ENCODE data around the gene SDK1.

The SDK1 gene

DNA sequence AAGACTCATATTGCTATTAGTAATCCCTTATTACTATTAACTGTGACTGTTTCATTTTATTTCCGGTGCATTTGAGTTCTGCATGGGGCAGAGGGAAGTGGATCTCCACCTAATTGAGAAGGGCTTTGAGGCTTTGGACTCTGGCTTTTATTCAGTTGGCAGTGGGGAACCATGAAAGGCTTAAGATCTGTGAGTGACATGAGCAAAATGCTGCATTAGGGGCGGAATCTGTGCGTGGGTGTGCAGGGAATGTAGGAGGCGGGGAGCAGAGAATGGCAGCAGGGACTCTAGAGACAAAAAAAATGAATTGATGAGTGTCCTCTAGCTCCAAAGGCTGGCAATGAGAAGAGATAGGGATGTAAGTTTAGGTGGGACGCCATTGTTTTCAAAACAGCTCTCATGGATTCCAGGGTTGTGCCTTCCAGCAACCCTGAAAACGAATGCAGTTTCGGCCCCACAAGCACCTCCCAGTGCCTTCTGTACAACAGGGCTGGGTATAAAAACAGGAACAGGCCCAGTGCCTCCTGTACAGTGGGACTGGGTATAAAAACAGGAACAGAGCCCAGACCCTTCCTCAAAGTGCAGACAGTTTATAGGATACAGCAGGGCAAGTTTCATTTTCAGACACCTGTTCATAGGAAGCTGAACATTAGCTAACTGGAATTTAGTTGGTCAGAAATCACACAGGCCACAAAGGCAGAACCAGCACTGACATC lies 717.7 kb downstream of the SDK1 start:
- no peak overlapping the region for H3K27ac ChIP-seq
- no peak overlapping the region for H3K4me3 ChIP-seq (ENCODE audit: low read depth, low read length)
- H3K27me3 ChIP-seq (ENCODE audit: insufficient read depth, low read depth, severe bottlenecking) = no peaks in the 10 kb centered on the region
- no peak for TF ChIP-seq CTCF (IDR thresholded peaks at IDR 0.05; ENCODE audit: low read depth, low read length)
- H3K9me3 ChIP-seq (ENCODE audit: severe bottlenecking) = peaks cover 8% of the 10 kb centered on the region
- DNase-seq = no peak
- no peaks in the 10 kb centered on the region for H3K36me3 ChIP-seq

GRCh38 chr7:4020086-4020485 lies 719.0 kb downstream of the SDK1 start:
- peaks cover 8% of the 10 kb centered on the region for H3K9me3 ChIP-seq (ENCODE audit: severe bottlenecking)
- DNase-seq = no peak
- no peaks in the 10 kb centered on the region for H3K27me3 ChIP-seq (ENCODE audit: insufficient read depth, low read depth, severe bottlenecking)
- H3K4me3 ChIP-seq (ENCODE audit: low read depth, low read length) = no peak overlapping the region
- no peaks in the 10 kb centered on the region for H3K36me3 ChIP-seq
- no peak for TF ChIP-seq CTCF (IDR thresholded peaks at IDR 0.05; ENCODE audit: low read depth, low read length)
- no peak overlapping the region for H3K27ac ChIP-seq

DNA sequence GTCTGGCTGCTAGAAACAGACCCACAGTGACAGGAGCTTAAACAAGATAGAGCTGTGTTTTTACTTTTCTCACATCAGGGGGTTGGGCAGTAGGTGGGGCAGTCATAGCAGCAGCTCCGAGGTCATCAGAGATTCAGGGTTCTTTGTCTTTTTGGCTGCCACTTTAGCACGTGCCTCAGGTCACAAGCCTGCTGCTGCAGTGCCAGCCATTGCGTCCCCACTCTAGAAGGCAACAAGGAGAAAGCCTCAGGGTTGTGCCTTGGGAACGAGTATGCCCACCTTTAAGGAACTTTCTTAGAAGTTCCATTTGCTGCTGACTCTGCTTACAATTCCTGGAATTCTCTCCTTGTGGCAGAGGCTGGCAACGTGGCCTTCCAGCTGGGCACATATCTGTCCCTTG lies 720.4 kb downstream of the SDK1 start:
- no peak for DNase-seq
- no peaks in the 10 kb centered on the region for H3K27me3 ChIP-seq (ENCODE audit: insufficient read depth, low read depth, severe bottlenecking)
- H3K27ac ChIP-seq = no peak overlapping the region
- no peaks in the 10 kb centered on the region for H3K36me3 ChIP-seq
- peaks cover 8% of the 10 kb centered on the region for H3K9me3 ChIP-seq (ENCODE audit: severe bottlenecking)
- H3K4me3 ChIP-seq (ENCODE audit: low read depth, low read length) = no peak overlapping the region
- no peak for TF ChIP-seq CTCF (IDR thresholded peaks at IDR 0.05; ENCODE audit: low read depth, low read length)

- H3K27ac ChIP-seq = no peak overlapping the region
- DNase-seq = no peak
- H3K27me3 ChIP-seq (ENCODE audit: insufficient read depth, low read depth, severe bottlenecking) = no peaks in the 10 kb centered on the region
- no peak for TF ChIP-seq CTCF (IDR thresholded peaks at IDR 0.05; ENCODE audit: low read depth, low read length)
- no peak overlapping the region for H3K4me3 ChIP-seq (ENCODE audit: low read depth, low read length)
- H3K36me3 ChIP-seq = no peaks in the 10 kb centered on the region
- peaks cover 8% of the 10 kb centered on the region for H3K9me3 ChIP-seq (ENCODE audit: severe bottlenecking)
Observed at GRCh38 chr7:4022265-4022664, 721.2 kb downstream of the SDK1 start.

- DNase-seq = no peak
- Histone ChIP-seq H3K27me3 (ENCODE audit: insufficient read depth, low read depth, severe bottlenecking) (no peaks in the 10 kb centered on the region), H3K4me3 (ENCODE audit: low read depth, low read length) (no peak overlapping the region), H3K36me3 (no peaks in the 10 kb centered on the region), H3K9me3 (ENCODE audit: severe bottlenecking) (peaks cover 8% of the 10 kb centered on the region), H3K27ac (no peak overlapping the region)
- no peak for TF ChIP-seq CTCF (IDR thresholded peaks at IDR 0.05; ENCODE audit: low read depth, low read length)
Observed at GRCh38 chr7:4023502-4023901, 722.5 kb downstream of the SDK1 start.

DNA sequence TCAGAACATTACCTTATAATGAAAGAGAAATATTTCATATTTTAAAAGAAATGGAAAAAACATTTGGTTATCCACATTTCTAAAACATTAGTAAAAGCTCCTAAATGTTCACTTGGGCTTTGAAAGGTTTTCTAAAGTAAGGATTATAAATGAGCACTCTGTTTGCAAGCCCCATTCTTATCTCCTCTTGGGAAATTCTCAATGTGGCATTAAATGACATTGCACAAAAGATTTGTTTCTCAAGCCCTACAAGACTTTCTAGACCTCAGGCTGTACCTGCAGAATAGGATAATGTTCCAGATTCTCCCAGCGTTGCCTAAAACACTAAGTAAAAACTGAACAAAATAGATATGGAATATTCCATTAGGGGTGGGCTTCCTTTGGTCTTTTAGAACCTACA lies 723.1 kb downstream of the SDK1 start:
- H3K4me3 ChIP-seq (ENCODE audit: low read depth, low read length) = no peak overlapping the region
- no peaks in the 10 kb centered on the region for H3K27me3 ChIP-seq (ENCODE audit: insufficient read depth, low read depth, severe bottlenecking)
- DNase-seq = no peak
- H3K36me3 ChIP-seq = no peaks in the 10 kb centered on the region
- no peak overlapping the region for H3K27ac ChIP-seq
- TF ChIP-seq CTCF (IDR thresholded peaks at IDR 0.05; ENCODE audit: low read depth, low read length) = no peak
- H3K9me3 ChIP-seq (ENCODE audit: severe bottlenecking) = peaks cover 1% of the 10 kb centered on the region
